HG03066 (cell line): Measurements from ENCODE around the gene GOLGA3.

ENCODE experiments used
- ATAC-seq: cut with Tn5 transposase; IDR thresholded peaks from one replicate; pipeline ENCODE4 v1.9.1; 2021; ENCODE audit warnings: low read depth; ENCODE audit not compliant: unreplicated experiment

The GOLGA3 gene

GRCh38 chr12:132724506-132725241 is 104.0 kb downstream of the GOLGA3 start:
- no peak for ATAC-seq

- ATAC-seq: no peak
Measured at GRCh38 chr12:132723764-132724140, 104.9 kb downstream of the GOLGA3 start.

- ATAC-seq: no peak
Measured at GRCh38 chr12:132723015-132723763, 105.5 kb downstream of the GOLGA3 start.

GRCh38 chr12:132720606-132721345 is 107.9 kb downstream of the GOLGA3 start:
- ATAC-seq: no peak

GRCh38 chr12:132719954-132720324 is 108.7 kb downstream of the GOLGA3 start:
- no peak for ATAC-seq

- ATAC-seq: no peak
Measured at GRCh38 chr12:132719141-132719953, 109.3 kb downstream of the GOLGA3 start.
